Right ventricle myocardium superior (tissue), 1 donor: ENCODE results near the gene DAPK3. TPM values are rescaled to one million over a fixed set of nuclear protein-coding genes. Genes with fewer than 3 reads are reported as not detected.
"Not testable (repeated sequence)": the region's sequence is repeated elsewhere in the genome, so short reads cannot be mapped to it uniquely, and the experiment has no call there.

Experiments
- ATAC-seq: fragments of 200-7000 bp; cut with Tn5 transposase; one replicate; pipeline ENCODE4 v1.9.1; 2020; ENCODE audit warnings: mild to moderate bottlenecking; ENCODE audit not compliant: poor library complexity
- DNase-seq: peaks from one replicate; pipeline ENCODE4 v3.0.0-alpha.2; 2020
- intact Hi-C: fragments of 100-400 bp; cut with DNase I; formaldehyde crosslinking; loops from one replicate; pipeline ENCODE4 v1.11.2; 2022
- microRNA-seq: library from miRNA; unstranded; fragments of <30 nt; microRNA quantifications from one replicate; pipeline ENCODE4 v1.2.0, GENCODE V29; 2020
- total RNA-seq: library from RNA; stranded (reverse); fragmentation: NEBNext Ultra II Directional; extraction: Animal tissue kit (Norgen Biotek cat#: 25700); gene quantifications from one replicate; pipeline ENCODE4 v1.2.1, GENCODE V29; 2021
- donor health status: DM: no; HTN: yes; CAD: no; lungs with severe emphysema.

Gene DAPK3
- total RNA-seq, 1 donor from 2014 or later: 70.5 TPM

GRCh38 chr19:3944018-3944721 is 26.7 kb downstream of the DAPK3 start:
- DNase-seq: no peak
- intact Hi-C loops: no loop called here
- ATAC-seq: no peak

GRCh38 chr19:3942790-3943409 is 28.0 kb downstream of the DAPK3 start:
- intact Hi-C loops: no loop called here
- ATAC-seq (peak; percentile 71), DNase-seq (peak; percentile 64)

GRCh38 chr19:3938300-3938950 is 32.5 kb downstream of the DAPK3 start:
- intact Hi-C loops, ATAC-seq, DNase-seq: not testable (repeated sequence)

GRCh38 chr19:3936506-3937442 is 34.1 kb downstream of the DAPK3 start:
- no peak for DNase-seq
- intact Hi-C loops: no loop called here
- ATAC-seq: peak; percentile 1

- ATAC-seq (peak; percentile 57), DNase-seq (peak; percentile 76)
- intact Hi-C loops: no loop called here
Observed at GRCh38 chr19:3932931-3933810, 37.7 kb downstream of the DAPK3 start, which contains the start of gene NMRK2. Gene NMRK2, plus strand, starts transcription at chr19:3933069. Its CDS starts 603 bp downstream, at chr19:3933672.

- ATAC-seq (peak; percentile 56), DNase-seq (peak; percentile 86)
- intact Hi-C loops: no loop called here
Observed at GRCh38 chr19:3931041-3931440, 39.9 kb downstream of the DAPK3 start.

GRCh38 chr19:3923912-3924311 is 47.0 kb downstream of the DAPK3 start:
- DNase-seq (no peak), ATAC-seq (no peak)
- intact Hi-C loops: no loop called here

GRCh38 chr19:3923096-3923758 is 47.7 kb downstream of the DAPK3 start:
- DNase-seq (no peak), ATAC-seq (no peak)
- intact Hi-C loops: no loop called here

- ATAC-seq: no peak
- DNase-seq: no peak
- intact Hi-C loops: no loop called here
Observed at GRCh38 chr19:3919793-3920192, 51.1 kb downstream of the DAPK3 start.

- ATAC-seq (no peak), DNase-seq (no peak)
- intact Hi-C loops: no loop called here
Observed at GRCh38 chr19:3916033-3916432, 54.9 kb downstream of the DAPK3 start.

GRCh38 chr19:3914199-3914598 is 56.7 kb downstream of the DAPK3 start:
- intact Hi-C loops: no loop called here
- ATAC-seq: no peak
- no peak for DNase-seq

- intact Hi-C loops: no loop called here
- DNase-seq (no peak), ATAC-seq (no peak)
Observed at GRCh38 chr19:3910105-3910504, 60.8 kb downstream of the DAPK3 start.

Small RNAs within 50 kb of the gene (microRNA-seq; reads per million reads assigned to microRNA genes)
- gene MIR637: not detected

Other genes starting within 250 kb of the DAPK3 start
- gene APBA3, start 209.4 kb downstream of the DAPK3 start, total RNA-seq: 12.3 TPM
- gene MRPL54, start 208.4 kb downstream of the DAPK3 start, total RNA-seq: 70.5 TPM
- gene RAX2, start 198.9 kb downstream of the DAPK3 start, total RNA-seq: not detected
- 0.24 TPM for gene MATK, start 184.7 kb downstream of the DAPK3 start, total RNA-seq
- gene ZFR2, start 102.1 kb downstream of the DAPK3 start, total RNA-seq: not detected
- not detected for gene ATCAY, start 90.4 kb downstream of the DAPK3 start, total RNA-seq
- gene NMRK2, start 38.0 kb downstream of the DAPK3 start, total RNA-seq: 589 TPM
- 1,974 TPM for gene EEF2, start 14.4 kb upstream of the DAPK3 start, total RNA-seq
- 16.7 TPM for gene PIAS4, start 36.6 kb upstream of the DAPK3 start, total RNA-seq
- gene ZBTB7A, start 95.8 kb upstream of the DAPK3 start, total RNA-seq: 31.4 TPM
- gene MAP2K2, start 153.0 kb upstream of the DAPK3 start, total RNA-seq: 136 TPM
- gene CREB3L3, start 182.5 kb upstream of the DAPK3 start, total RNA-seq: not detected
- 9.4 TPM for gene SIRT6, start 211.5 kb upstream of the DAPK3 start, total RNA-seq
- 0.08 TPM for gene ANKRD24, start 211.6 kb upstream of the DAPK3 start, total RNA-seq